A549 (cell line): ENCODE measurements around the gene CD27. TPM values are rescaled to one million over a fixed set of nuclear protein-coding genes. Genes with fewer than 3 reads are reported as not detected.

Experiments used
- ATAC-seq, 2 experiments: fragments of 200-7000 bp in 1 of 2; fragments of >200 bp in 1 of 2; cut with Nextera tagmentation in 1 of 2; cut with Tn5 transposase in 1 of 2; 3 replicates each; pipeline versions ENCODE4 v1.8.0 to v1.9.1; 2018 to 2020; ENCODE audit warnings: mild to moderate bottlenecking in 1 of 2, moderate library complexity in 1 of 2
- CTCF ChIA-PET: fragments of 300-600 bp; sonication (Branson Sonifier 250); formaldehyde crosslinking; extraction: SDS; loops from one replicate; lab custom pipeline; 2021; ENCODE audit warnings: antibody characterized with exemption, inconsistent platforms; lab: Yijun Ruan, JAX
- POLR2A ChIA-PET: fragments of 350-600 bp; formaldehyde crosslinking; extraction: SDS; loops from one replicate; lab custom pipeline; 2021; ENCODE audit warnings: antibody characterized with exemption, inconsistent platforms; lab: Yijun Ruan, JAX
- DNase-seq, 2 experiments: peaks; one replicate each; pipeline versions ENCODE4 v3.0.0 to v3.0.0-alpha.2; 2011 to 2016; ENCODE audit warnings: low read depth in 1 of 2, low spot score in 1 of 2
- FAIRE-seq: peaks from 2 replicates; lab custom pipeline; 2011; peaks lifted over from hg19 to GRCh38; lab: Jason Lieb, UNC
- H3K27ac ChIP-seq, 2 experiments: fragments of >200 bp; sonication (Bioruptor Twin); formaldehyde crosslinking; 3 replicates each; pipeline ENCODE4 v1.5.1; 2016 to 2017
- H3K4me1 ChIP-seq: fragments of >200 bp; sonication (Bioruptor Twin); formaldehyde crosslinking; 3 replicates; pipeline ENCODE4 v1.6.1; 2016
- H3K4me2 ChIP-seq: fragments of >200 bp; sonication (Bioruptor Twin); formaldehyde crosslinking; 3 replicates; pipeline ENCODE4 v1.6.1; 2016
- H3K4me3 ChIP-seq: fragments of >200 bp; sonication (Bioruptor Twin); formaldehyde crosslinking; 3 replicates; pipeline ENCODE4 v1.5.1; 2016
- H3K9me3 ChIP-seq: fragments of >200 bp; sonication (Bioruptor Twin); formaldehyde crosslinking; 3 replicates; pipeline ENCODE4 v1.6.1; 2016
- CHD2 ChIP-seq: fragments of 150-350 bp; IDR thresholded peaks from 2 replicates; pipeline ENCODE4 v1.6.1; 2014; ENCODE audit warnings: low read length; ENCODE audit not compliant: partially characterized antibody
- EHMT2 ChIP-seq: fragments of 200-600 bp; sonication (generic); IDR thresholded peaks from 2 replicates; pipeline ENCODE4 v1.6.1; 2016; ENCODE audit warnings: antibody characterized with exemption, low read depth, mild to moderate bottlenecking, moderate library complexity
- EP300 ChIP-seq, 2 experiments: fragments of >200 bp; sonication (Bioruptor Twin); formaldehyde crosslinking; IDR thresholded peaks; 2 replicates in 1 of 2; 3 replicates in 1 of 2; pipeline ENCODE4 v1.6.1; 2016 to 2017
- FOSB ChIP-seq: fragments of 250-450 bp; sonication (Bioruptor Pico); IDR thresholded peaks from 2 replicates; pipeline ENCODE4 v1.5.0; 2020; ENCODE audit warnings: mild to moderate bottlenecking, moderate library complexity
- GATA3 ChIP-seq: IDR thresholded peaks from 2 replicates; pipeline ENCODE4 v1.6.1; 2012; ENCODE audit warnings: borderline replicate concordance
- HEYL ChIP-seq: fragments of 250-450 bp; sonication (Bioruptor Pico); IDR thresholded peaks from 2 replicates; pipeline ENCODE4 v1.8.0; 2021; ENCODE audit warnings: mild to moderate bottlenecking, moderate library complexity
- HOXA7 ChIP-seq: fragments of 250-450 bp; sonication (Bioruptor Pico); IDR thresholded peaks from 2 replicates; pipeline ENCODE4 v1.5.0; 2020; ENCODE audit warnings: mild to moderate bottlenecking, moderate library complexity
- HOXB13 ChIP-seq: fragments of 250-450 bp; sonication (Bioruptor Pico); IDR thresholded peaks from 2 replicates; pipeline ENCODE4 v1.5.0; 2020; ENCODE audit warnings: low read depth, mild to moderate bottlenecking, moderate library complexity
- HOXB5 ChIP-seq: fragments of 250-450 bp; sonication (Bioruptor Pico); IDR thresholded peaks from 2 replicates; pipeline ENCODE4 v1.5.0; 2020; ENCODE audit warnings: mild to moderate bottlenecking, moderate library complexity
- KDM5A ChIP-seq: fragments of 200-600 bp; sonication (generic); IDR thresholded peaks from 2 replicates; pipeline ENCODE4 v1.6.1; 2016; ENCODE audit warnings: antibody characterized with exemption, mild to moderate bottlenecking
- MYC ChIP-seq: IDR thresholded peaks from 2 replicates; pipeline ENCODE4 v1.6.1; 2012; ENCODE audit warnings: mild to moderate bottlenecking, inconsistent platforms, low read length, improper control_type of control experiment, borderline replicate concordance
- NR3C1 ChIP-seq: fragments of >200 bp; sonication (Bioruptor Twin); formaldehyde crosslinking; IDR thresholded peaks from 3 replicates; pipeline ENCODE4 v1.6.1; 2017
- PBX3 ChIP-seq: IDR thresholded peaks from 2 replicates; pipeline ENCODE4 v1.6.1; 2012
- PHF8 ChIP-seq: fragments of 200-600 bp; sonication (generic); IDR thresholded peaks from 2 replicates; pipeline ENCODE4 v1.6.1; 2016; ENCODE audit warnings: low read depth, mild to moderate bottlenecking, antibody characterized with exemption, moderate library complexity, borderline replicate concordance
- POLR2A ChIP-seq: IDR thresholded peaks from 2 replicates; pipeline ENCODE4 v1.6.1; 2012; ENCODE audit warnings: mild to moderate bottlenecking, low read length
- RAD21 ChIP-seq, 2 experiments: fragments of >200 bp in 1 of 2; sonication (Bioruptor Twin) in 1 of 2; formaldehyde crosslinking in 1 of 2; IDR thresholded peaks in 1 of 2; conservative IDR thresholded peaks in 1 of 2; 2 replicates in 1 of 2; 3 replicates in 1 of 2; pipeline ENCODE4 v1.6.1; 2012 to 2018; ENCODE audit warnings: inconsistent platforms in 1 of 2
- SREBF2 ChIP-seq: fragments of 450-650 bp; IDR thresholded peaks from 2 replicates; pipeline ENCODE4 v1.6.1; 2014; ENCODE audit warnings: mild to moderate bottlenecking, moderate library complexity
- TFCP2L1 ChIP-seq: fragments of 250-450 bp; sonication (Bioruptor Pico); IDR thresholded peaks from 2 replicates; pipeline ENCODE4 v1.5.0; 2021; ENCODE audit warnings: mild to moderate bottlenecking
- TP53 ChIP-seq: fragments of 250-450 bp; sonication (Bioruptor Pico); IDR thresholded peaks from 2 replicates; pipeline ENCODE4 v1.5.0; 2021; ENCODE audit warnings: mild to moderate bottlenecking, moderate library complexity
- ZC3H11A ChIP-seq: fragments of 450-650 bp; IDR thresholded peaks from 2 replicates; pipeline ENCODE4 v1.6.1; 2014; ENCODE audit warnings: antibody characterized with exemption, mild to moderate bottlenecking
- ZNF302 ChIP-seq: fragments of 250-450 bp; sonication (Bioruptor Pico); IDR thresholded peaks from 2 replicates; pipeline ENCODE4 v1.9.0; 2021; ENCODE audit warnings: inconsistent platforms, mild to moderate bottlenecking, moderate library complexity
- WGBS: methylation state at CpG from one replicate; pipeline ENCODE4 v1.1.6; 2017; ENCODE audit errors: missing lambda C conversion rate; 5-methylcytosine and 5-hydroxymethylcytosine counted together
- polyA plus RNA-seq, 4 experiments: library from polyadenylated mRNA; depleted of rRNA in 3 of 4; stranded (reverse); fragments of >200 nt; fragmentation: RNase III in 1 of 4; extraction: RNeasy Plus Mini Kit Qiagen cat#74134 plus additional on column Dnase treatment in 1 of 4; gene quantifications; 2 replicates in 3 of 4; 3 replicates in 1 of 4; pipeline ENCODE4 v1.2.3, GENCODE V29; 2011 to 2017
- TF ChIP-seq, protein P1 (sequence below): IDR thresholded peaks from 2 replicates; pipeline ENCODE4 v1.6.1; 2012; ENCODE audit warnings: low read depth, borderline replicate concordance

The CD27 gene
- polyA plus RNA-seq, 2 of the 4 experiments (the other 2 are of a cell fraction): not detected

DNA sequence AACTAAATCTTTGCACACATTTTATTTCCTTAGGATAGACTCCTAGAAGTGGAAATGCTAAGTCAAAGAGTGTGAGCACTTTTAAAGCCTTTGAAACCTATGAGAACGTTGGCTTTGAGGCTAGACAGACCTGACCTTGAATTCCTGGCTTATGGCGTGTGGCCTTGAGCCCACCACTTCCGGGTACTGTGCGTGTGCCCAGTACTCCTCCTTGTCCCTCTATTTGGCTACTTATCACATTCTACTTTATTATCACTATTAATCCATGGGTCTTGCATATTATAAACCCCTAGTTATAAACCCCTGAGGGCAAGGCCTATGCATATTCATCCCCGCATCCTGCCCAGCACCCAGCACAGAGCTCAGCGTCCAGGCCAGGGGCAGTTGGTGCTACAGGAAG is 26.0 kb upstream of the CD27 start:
- ATAC-seq: no peak

DNA sequence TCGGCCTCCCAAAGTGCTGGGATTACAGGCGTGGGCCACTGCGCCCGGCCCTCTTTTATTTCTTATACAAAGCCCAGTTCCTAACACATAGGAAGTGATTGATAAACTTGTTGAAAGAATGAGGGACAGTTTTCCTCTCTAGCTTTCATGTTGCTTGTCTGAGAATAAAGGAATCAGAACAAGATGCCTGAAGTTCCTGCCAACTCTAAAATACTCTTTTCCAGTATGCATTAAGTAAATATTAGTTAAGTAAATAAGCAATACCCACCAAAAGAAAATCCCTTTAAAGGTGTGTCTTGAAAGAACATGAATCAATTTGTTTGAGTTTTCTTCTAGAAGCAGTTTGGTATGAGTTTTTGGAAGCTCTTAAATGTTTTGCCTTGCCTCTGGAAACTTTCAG is 24.4 kb upstream of the CD27 start:
- peaks cover 8% of the 10 kb centered on the region; the same call in 1 of the 3 replicates for H3K9me3 ChIP-seq
- TF ChIP-seq EP300 (IDR thresholded peaks at IDR 0.05): no peak
- TF ChIP-seq ZNF302 (CRISPR knock-in tag): no peak
- TF ChIP-seq HOXB5: no peak
- TF ChIP-seq PHF8: no peak
- TF ChIP-seq GATA3: no peak
- TF ChIP-seq NR3C1: no peak
- no peak for TF ChIP-seq TFCP2L1
- TF ChIP-seq, protein P1, sequence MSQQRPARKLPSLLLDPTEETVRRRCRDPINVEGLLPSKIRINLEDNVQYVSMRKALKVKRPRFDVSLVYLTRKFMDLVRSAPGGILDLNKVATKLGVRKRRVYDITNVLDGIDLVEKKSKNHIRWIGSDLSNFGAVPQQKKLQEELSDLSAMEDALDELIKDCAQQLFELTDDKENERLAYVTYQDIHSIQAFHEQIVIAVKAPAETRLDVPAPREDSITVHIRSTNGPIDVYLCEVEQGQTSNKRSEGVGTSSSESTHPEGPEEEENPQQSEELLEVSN: no peak
- no peak for TF ChIP-seq EHMT2
- TF ChIP-seq MYC: no peak
- TF ChIP-seq HOXA7 (CRISPR knock-in tag): no peak
- no peak for TF ChIP-seq PBX3
- TF ChIP-seq SREBF2: no peak
- TF ChIP-seq TP53: no peak
- no peak for TF ChIP-seq POLR2A
- FAIRE-seq (peak; percentile 23), DNase-seq (peak in 1 of 2 experiments; percentile 29), ATAC-seq (no peak)
- H3K4me2 ChIP-seq: peak overlapping the region; percentile 54
- 24% methylated on average over 4 of the region's 4 CpGs for WGBS
- POLR2A ChIA-PET: interaction anchor here (0.7 to 0.8 kb wide), 2 partner anchors 50 to 84 kb away, joined by 3 read pairs; partner anchors contain the start of gene VAMP1
- H3K4me1 ChIP-seq: peaks cover 21% of the 10 kb centered on the region
- CTCF ChIA-PET: interaction anchor here (6.1 kb wide), 1 partner anchor 45 kb away, joined by 48 read pairs; no protein-coding TSS in a partner anchor
- no peak overlapping the region for H3K4me3 ChIP-seq
- H3K27ac ChIP-seq: peak overlapping the region; percentile 8 to 64; a peak in 4 of 6 replicates

More for the DNA sequence above, 26.0 kb upstream of the CD27 start:
- peaks cover 19% of the 10 kb centered on the region for H3K4me1 ChIP-seq
- ChIA-PET POLR2A (interaction anchor here (1.0 kb wide), 1 partner anchor 52 kb away, joined by 3 read pairs; the partner anchor contains the start of gene VAMP1), CTCF (interaction anchor here (0.6 to 6.1 kb wide), 6 partner anchors 10 to 119 kb away, joined by 3 to 48 read pairs (median 5); no protein-coding TSS in a partner anchor)
- TF ChIP-seq HEYL (CRISPR knock-in tag) (no peak), RAD21 (conservative IDR thresholded peaks at IDR 0.05 in 1 of 2, IDR thresholded peaks at IDR 0.05 in 1 of 2) (no peak), FOSB (CRISPR knock-in tag) (no peak), HOXB13 (CRISPR knock-in tag) (no peak), CHD2 (no peak), ZC3H11A (no peak), EP300 (IDR thresholded peaks at IDR 0.05) (no peak), KDM5A (no peak), SREBF2 (no peak), MYC (no peak)
- TF ChIP-seq, all 56 proteins: peak for 0
- FAIRE-seq (no peak), DNase-seq (no peak)
- no peak overlapping the region for H3K4me3 ChIP-seq
- no peak overlapping the region for H3K27ac ChIP-seq
- peaks cover 8% of the 10 kb centered on the region; the same call in 1 of the 3 replicates for H3K9me3 ChIP-seq
- 92% methylated on average over 6 of the region's 6 CpGs for WGBS
- H3K4me2 ChIP-seq: no peak overlapping the region
